Choroid plexus epithelial cell (primary cell): ENCODE results near the gene OSTN.

ENCODE experiments used
- DNase-seq: peaks from one replicate; pipeline ENCODE4 v3.0.0-alpha.2; 2010; ENCODE audit warnings: low read depth
- H3K4me3 ChIP-seq: 2 replicates; pipeline ENCODE4 v1.5.1; 2011; ENCODE audit warnings: low read depth, mild to moderate bottlenecking, control low read depth, low read length, moderate library complexity
- TF ChIP-seq, protein P1 (sequence below): conservative IDR thresholded peaks from 2 replicates; pipeline ENCODE4 v1.5.1; 2011; ENCODE audit warnings: low read depth, mild to moderate bottlenecking, control low read depth, inconsistent platforms, low read length, moderate library complexity

Gene OSTN

DNA sequence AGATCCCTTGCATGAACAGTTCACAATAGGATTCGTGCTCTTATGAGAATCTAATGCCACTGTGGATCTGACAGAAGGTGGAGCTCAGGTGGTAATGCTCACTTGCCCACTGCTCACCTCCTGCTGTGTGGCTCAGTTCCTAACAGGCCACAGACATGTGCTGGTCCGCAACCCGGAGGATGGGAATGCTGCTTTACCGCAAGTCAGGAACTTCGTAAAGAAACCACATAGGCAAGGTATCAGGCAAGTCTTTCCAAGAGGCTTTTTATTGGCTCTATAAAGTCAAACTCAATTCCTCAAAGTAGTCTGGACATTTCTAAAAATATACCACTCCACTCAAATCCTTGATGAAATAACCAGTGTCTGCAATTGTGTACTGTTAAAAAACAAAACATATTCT is 56.1 kb downstream of the OSTN start:
- H3K4me3 ChIP-seq, result no peak overlapping the region
- TF ChIP-seq, protein P1, sequence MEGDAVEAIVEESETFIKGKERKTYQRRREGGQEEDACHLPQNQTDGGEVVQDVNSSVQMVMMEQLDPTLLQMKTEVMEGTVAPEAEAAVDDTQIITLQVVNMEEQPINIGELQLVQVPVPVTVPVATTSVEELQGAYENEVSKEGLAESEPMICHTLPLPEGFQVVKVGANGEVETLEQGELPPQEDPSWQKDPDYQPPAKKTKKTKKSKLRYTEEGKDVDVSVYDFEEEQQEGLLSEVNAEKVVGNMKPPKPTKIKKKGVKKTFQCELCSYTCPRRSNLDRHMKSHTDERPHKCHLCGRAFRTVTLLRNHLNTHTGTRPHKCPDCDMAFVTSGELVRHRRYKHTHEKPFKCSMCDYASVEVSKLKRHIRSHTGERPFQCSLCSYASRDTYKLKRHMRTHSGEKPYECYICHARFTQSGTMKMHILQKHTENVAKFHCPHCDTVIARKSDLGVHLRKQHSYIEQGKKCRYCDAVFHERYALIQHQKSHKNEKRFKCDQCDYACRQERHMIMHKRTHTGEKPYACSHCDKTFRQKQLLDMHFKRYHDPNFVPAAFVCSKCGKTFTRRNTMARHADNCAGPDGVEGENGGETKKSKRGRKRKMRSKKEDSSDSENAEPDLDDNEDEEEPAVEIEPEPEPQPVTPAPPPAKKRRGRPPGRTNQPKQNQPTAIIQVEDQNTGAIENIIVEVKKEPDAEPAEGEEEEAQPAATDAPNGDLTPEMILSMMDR, result no peak
- DNase-seq, result no peak

DNA sequence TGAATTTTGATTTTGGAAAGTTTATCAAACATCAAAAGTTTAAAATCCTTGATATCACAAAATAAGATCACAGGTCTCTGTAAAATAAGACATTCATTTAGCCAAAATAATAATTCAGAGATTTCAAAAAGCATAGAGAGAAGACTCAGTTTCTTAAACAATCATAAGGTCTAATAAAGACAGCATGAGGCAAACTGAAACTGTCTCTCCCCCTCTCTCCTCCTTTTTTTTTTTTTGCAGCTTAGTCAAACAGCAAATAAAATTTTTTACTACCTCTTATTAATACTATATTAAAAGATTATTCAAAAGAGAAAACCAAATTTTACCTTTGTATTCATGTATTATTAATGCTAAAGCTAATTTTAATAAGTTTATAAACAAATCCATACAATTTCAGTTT is 57.4 kb downstream of the OSTN start:
- H3K4me3 ChIP-seq, result no peak overlapping the region
- TF ChIP-seq, protein P1, result no peak
- DNase-seq, result no peak

DNA sequence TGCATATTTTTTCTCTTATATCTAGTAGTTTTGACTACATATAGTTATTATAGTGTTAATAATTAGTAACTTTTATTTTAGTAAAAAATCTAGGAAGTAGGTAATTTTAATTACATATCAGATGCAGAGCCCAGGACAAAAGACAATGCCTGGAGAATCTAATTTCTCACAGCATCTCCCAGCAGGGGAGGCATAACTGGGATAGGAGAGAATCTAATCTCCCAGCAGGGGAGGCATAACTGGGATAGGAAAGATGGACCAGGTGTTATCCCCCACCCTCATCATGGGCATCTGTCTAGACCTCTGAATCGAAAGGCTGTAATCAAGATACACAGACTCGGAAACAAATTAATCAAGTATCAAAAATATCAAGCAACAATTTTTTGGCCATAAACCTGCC is 58.2 kb downstream of the OSTN start:
- TF ChIP-seq, protein P1, result no peak
- H3K4me3 ChIP-seq, result no peak overlapping the region
- no peak for DNase-seq

DNA sequence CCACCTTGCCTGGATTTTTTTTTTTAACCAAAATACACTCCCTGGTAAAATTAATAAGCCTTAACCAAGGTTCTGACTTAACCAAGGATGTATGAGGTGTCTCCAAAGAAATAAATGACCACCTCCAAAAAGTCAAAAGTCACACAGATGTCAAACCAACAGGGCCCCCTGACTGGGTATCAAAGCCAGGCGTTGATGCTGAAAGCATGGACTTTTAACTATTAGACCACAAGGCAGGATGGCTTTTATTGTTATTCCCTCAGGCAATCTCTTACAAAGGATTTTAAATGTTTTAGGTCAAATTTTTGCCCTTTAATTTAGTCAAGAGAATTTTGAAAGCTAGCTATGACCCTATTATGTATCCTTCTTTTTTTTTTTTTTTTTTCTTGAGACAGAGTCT is 60.4 kb downstream of the OSTN start:
- no peak for DNase-seq
- TF ChIP-seq, protein P1, result no peak
- no peak overlapping the region for H3K4me3 ChIP-seq

DNA sequence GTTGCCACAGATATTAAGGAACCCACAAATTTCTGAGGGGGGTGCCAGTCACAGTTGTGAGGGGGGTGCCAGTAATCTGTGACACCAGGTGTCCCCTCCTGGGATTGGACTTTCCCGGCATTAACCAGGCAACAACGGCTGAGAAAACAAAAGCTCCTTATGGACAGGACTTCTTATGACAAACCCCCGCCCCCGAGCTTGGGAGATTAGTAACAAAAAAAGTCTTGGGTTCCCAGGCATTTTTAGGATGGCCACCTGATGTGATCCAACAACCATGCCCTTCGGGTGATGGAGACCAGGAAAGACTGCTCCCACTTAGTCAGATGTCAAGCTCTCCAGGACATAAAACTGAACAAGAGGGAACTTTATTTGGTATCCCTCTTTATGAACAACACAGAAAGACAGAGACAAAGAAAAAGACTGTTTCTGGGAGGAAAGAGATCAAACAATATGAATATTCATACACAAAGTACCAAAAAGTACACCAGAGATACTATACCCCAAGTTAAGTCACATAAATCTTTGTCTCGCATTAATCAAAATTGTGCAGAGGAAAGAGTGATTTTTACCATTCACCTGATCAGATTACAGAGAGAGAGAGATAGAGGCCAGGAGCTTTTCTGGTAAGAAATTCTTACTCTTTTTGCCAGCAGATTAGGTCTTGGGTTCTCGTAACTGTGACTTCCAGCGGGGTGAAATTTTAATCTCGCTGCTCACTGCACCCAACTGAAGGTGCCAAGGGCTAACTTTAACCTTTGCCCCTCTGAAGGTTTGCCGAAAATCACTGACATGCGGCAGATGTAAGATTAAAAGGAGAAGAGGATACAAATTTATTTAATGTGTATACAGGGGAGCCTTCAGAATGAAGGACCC is 61.6 kb downstream of the OSTN start:
- TF ChIP-seq, protein P1, result no peak
- no peak for DNase-seq
- no peak overlapping the region for H3K4me3 ChIP-seq

DNA sequence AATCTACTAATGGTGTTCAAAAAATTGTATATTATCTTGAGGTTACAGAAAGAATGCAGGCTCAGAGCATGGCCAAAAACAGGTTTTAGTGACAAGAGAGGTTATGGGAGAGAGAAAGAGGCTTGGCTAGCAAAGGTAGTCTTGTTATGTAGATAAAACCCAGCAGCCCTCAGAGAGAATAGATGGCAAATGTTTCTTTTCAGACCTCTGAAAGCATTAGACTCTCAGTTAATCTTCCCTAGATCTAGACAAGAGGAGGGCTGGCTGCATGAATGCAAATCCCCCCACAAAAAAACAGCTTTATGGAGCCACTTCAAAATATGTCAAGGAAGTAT is 62.2 kb downstream of the OSTN start:
- no peak overlapping the region for H3K4me3 ChIP-seq
- no peak for DNase-seq
- TF ChIP-seq, protein P1, result no peak

DNA sequence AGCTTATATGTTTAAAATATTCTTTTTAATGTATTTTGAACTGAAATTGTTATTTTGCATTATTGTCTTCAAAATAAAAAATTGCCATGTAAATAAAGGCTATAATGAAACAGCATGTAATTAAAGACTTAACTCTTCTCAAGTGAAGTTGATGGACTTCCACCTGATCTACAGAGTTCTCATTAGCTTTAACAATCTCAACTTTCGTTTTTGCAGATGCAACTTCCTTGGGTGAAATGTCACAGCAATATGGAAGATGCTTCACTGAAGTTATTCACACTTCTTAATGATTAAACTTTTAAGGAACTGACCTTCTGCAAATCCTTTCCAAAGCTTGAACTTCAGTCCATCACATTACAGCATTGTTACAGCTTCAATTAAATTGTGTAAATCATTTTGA is 63.6 kb downstream of the OSTN start:
- DNase-seq, result no peak
- H3K4me3 ChIP-seq, result no peak overlapping the region
- TF ChIP-seq, protein P1, result no peak
